AG10803 (cell line): ENCODE data around the gene PODNL1.

Experiments used
- DNase-seq: peaks from one replicate; pipeline ENCODE4 v3.0.0; 2010; ENCODE audit warnings: low read depth
- H3K4me3 ChIP-seq: 2 replicates; pipeline ENCODE4 v1.5.1; 2011; ENCODE audit warnings: mild to moderate bottlenecking, low read length, control low read depth
- TF ChIP-seq, protein P1 (sequence below): conservative IDR thresholded peaks from 2 replicates; pipeline ENCODE4 v1.5.1; 2011; ENCODE audit warnings: mild to moderate bottlenecking, low read length, control low read depth, inconsistent platforms

The PODNL1 gene

DNA sequence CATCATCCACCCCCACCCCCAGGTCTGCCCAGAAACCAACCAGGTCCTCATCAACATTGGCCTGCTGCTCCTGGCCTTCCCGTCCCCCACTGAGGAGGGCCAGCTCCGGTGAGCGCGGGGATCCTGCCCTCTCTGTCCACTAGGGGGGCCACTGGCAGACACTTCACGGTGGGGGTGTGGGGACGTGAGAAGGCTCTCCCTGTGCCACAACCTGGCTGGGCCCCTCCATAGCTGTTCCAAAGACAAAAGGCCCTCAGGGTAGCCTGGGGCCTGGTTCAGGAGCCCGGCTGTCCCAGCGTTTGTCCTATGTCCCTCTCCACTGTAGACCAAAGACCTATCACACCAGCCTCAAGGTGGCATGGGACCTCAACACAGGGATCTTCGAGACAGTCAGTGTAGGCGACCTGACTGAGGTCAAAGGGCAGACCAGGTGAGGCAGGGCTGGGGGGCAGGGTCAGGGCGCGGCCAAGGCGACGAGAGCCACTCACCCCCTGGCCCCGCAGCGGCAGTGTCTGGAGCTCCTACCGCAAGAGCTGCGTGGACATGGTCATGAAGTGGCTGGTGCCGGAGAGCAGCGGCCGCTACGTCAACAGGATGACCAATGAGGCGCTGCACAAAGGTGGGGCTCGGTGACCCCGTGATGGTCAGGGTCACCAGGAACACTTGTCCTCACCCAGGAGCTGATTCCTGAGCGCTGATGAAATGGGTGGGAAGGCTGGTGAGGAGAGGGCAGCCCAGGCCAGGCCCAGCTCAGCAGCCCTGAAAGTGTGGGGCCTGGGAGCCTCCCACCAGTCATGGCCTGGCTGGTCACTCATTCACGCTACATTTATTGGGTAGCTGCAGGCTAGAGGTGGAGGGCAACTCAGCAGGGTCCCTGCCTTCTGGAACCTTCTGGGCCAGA, 22.0 kb upstream of the PODNL1 start:
- no peak overlapping the region for H3K4me3 ChIP-seq
- no peak for DNase-seq
- TF ChIP-seq, protein P1, sequence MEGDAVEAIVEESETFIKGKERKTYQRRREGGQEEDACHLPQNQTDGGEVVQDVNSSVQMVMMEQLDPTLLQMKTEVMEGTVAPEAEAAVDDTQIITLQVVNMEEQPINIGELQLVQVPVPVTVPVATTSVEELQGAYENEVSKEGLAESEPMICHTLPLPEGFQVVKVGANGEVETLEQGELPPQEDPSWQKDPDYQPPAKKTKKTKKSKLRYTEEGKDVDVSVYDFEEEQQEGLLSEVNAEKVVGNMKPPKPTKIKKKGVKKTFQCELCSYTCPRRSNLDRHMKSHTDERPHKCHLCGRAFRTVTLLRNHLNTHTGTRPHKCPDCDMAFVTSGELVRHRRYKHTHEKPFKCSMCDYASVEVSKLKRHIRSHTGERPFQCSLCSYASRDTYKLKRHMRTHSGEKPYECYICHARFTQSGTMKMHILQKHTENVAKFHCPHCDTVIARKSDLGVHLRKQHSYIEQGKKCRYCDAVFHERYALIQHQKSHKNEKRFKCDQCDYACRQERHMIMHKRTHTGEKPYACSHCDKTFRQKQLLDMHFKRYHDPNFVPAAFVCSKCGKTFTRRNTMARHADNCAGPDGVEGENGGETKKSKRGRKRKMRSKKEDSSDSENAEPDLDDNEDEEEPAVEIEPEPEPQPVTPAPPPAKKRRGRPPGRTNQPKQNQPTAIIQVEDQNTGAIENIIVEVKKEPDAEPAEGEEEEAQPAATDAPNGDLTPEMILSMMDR, result peak; percentile 30

- H3K4me3 ChIP-seq, result no peak overlapping the region
- TF ChIP-seq, protein P1, result no peak
- no peak for DNase-seq
Measured at GRCh38 chr19:13959141-13959961, 21.1 kb upstream of the PODNL1 start.

DNA sequence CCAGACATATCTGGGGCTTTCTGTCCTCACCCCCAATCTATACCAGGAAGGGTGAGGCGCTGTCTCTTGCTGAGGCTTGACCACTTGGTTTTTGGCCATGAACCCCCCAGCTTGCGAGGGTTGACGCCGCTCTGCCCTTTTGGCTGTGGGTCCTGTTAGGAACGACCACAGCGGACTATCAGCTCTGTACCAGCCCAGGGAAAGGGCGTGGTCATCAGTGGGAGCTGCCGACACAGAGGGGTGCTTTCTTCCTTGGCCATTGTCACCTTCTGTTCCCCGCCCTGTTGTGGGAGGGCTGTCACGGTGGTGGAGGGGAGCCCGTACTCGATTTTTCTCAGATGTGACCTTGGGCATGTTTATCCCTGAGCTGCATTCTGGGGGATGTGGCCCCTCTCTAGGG, 19.8 kb upstream of the PODNL1 start:
- H3K4me3 ChIP-seq, result no peak overlapping the region
- TF ChIP-seq, protein P1, result no peak
- DNase-seq, result no peak

- no peak for DNase-seq
- no peak overlapping the region for H3K4me3 ChIP-seq
- TF ChIP-seq, protein P1, result no peak
Measured at GRCh38 chr19:13957051-13957450, 18.8 kb upstream of the PODNL1 start.

DNA sequence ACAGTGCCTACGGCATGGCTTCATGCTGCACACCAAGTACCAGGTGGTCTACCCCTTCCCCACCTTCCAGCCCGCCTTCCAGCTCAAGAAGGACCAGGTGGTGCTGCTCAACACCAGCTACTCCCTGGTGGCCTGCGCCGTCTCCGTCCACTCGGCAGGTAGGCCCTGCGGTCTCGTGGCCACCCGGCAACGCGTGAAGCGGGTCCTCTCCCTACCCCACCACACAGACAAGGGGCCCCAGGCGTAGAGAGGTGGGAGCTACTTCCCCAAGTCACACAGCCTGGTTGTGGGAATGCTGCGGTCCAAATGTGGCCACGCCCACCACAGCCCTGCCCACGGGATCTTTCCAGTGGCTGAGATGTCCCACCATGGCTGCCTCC, 18.1 kb upstream of the PODNL1 start:
- TF ChIP-seq, protein P1, result no peak
- no peak for DNase-seq

DNA sequence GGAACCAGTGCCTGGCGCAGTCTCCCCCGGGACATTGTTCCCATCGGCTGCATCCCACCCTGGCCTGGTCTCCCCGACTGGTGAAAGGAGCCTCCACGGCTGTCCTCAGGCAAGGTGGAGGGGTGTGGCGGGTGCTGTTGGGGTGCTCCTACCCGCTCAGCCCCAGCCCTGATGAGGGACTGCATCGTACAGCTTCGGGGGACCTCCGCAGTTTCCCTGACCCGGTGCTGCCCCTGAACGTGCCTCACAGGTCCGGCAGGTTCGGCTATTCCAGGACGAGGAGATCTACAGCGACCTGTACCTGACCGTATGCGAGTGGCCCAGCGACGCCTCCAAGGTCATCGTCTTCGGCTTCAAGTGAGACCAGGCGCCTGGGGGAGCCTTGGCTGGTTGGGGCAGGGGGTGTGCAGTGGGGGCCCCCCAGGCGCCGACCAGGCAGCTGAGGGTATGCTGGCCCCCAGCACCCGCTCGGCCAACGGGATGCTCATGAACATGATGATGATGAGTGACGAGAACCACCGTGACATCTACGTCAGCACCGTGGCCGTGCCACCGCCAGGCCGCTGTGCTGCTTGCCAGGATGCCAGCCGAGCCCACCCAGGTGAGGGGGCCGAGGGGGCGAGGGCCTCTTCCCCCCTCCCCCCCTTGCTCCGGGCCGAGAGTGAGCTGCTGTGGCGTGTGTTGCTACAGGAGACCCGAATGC, 17.6 kb upstream of the PODNL1 start:
- DNase-seq, result no peak
- H3K4me3 ChIP-seq, result no peak overlapping the region
- TF ChIP-seq, protein P1, result no peak

More for the DNA sequence above, 18.1 kb upstream of the PODNL1 start:
- no peak overlapping the region for H3K4me3 ChIP-seq
